Measurements from ENCODE around the gene MAML2.
A peak's percentile ranks its signal among the peaks of the same experiment; 100 is the strongest.

MAML2 gene

DNA sequence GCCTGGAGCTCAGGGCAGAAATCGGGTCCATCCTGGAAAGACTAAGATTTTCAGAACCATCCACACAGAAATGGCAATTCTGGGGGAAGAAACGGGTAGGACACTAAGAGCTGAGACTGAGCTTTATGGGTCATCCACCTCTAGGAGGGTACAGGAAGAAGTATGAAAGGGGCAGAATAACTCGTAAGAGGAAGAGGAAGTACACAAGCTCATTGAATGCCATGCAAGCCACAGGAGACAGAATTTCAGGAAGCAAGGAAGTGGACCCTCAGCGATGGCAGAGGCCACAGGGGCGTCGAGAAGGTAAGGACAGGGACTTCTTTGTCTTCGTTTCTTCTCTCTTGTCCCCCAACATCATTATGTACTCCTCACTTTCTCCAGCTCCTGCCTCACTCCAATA is 169.6 kb downstream of the MAML2 start:
- in situ Hi-C loops (cut with HindIII; ENCODE audit: low sequenced_read_pairs), result no loop called here
- H3K4me3 ChIP-seq (ENCODE audit: low read depth, low read length), result no peak overlapping the region
- no peak for DNase-seq (ENCODE audit: low read depth, low spot score)

DNA sequence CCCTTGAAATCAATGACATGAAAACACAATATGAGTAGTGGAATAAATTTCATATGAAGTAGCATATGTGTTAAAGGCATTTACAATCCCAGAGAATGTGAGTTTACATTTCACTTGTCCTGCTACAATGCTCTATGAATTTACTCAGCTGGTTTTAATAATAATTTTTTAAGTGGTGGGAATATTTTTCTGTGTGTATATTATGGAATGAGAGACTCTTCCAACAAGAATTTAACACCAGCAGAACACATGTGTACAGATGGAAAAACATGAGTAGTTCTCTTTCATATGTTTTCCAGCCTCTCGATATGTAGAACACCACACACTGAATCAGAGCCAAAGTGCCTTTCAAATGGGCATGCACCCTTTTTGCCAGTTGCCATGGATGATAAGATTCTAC is 170.4 kb downstream of the MAML2 start:
- no peak overlapping the region for H3K4me3 ChIP-seq (ENCODE audit: low read depth, low read length)
- no peak for DNase-seq (ENCODE audit: low read depth, low spot score)
- TF ChIP-seq, protein P1, sequence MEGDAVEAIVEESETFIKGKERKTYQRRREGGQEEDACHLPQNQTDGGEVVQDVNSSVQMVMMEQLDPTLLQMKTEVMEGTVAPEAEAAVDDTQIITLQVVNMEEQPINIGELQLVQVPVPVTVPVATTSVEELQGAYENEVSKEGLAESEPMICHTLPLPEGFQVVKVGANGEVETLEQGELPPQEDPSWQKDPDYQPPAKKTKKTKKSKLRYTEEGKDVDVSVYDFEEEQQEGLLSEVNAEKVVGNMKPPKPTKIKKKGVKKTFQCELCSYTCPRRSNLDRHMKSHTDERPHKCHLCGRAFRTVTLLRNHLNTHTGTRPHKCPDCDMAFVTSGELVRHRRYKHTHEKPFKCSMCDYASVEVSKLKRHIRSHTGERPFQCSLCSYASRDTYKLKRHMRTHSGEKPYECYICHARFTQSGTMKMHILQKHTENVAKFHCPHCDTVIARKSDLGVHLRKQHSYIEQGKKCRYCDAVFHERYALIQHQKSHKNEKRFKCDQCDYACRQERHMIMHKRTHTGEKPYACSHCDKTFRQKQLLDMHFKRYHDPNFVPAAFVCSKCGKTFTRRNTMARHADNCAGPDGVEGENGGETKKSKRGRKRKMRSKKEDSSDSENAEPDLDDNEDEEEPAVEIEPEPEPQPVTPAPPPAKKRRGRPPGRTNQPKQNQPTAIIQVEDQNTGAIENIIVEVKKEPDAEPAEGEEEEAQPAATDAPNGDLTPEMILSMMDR (IDR thresholded peaks at IDR 0.05; ENCODE audit: low read depth, low read length), result no peak
- in situ Hi-C loops (cut with HindIII; ENCODE audit: low sequenced_read_pairs), result no loop called here

More for the DNA sequence above, 169.6 kb downstream of the MAML2 start:
- TF ChIP-seq, protein P1 (IDR thresholded peaks at IDR 0.05; ENCODE audit: low read depth, low read length), result no peak

DNA sequence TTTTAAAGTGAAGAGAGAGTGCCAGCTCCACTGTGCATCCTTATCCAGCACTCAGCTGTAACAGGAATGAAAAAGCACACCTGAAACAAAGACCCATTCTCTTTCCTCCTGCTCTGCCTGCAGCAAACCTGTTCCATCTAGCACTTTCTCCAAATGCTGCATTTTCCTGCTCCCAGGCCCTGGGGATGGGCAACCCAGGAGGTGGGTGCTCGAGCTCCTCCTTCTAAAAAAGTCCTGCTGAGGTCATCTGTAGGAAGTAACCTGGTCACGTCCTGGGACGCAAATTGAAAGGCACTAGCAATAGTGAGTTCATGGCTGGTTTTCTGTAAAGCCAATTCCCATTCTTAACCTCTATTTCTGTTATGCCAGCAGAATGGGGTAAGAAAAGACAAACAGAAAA is 173.7 kb downstream of the MAML2 start:
- in situ Hi-C loops (cut with HindIII; ENCODE audit: low sequenced_read_pairs), result no loop called here
- no peak for DNase-seq (ENCODE audit: low read depth, low spot score)
- TF ChIP-seq, protein P1 (IDR thresholded peaks at IDR 0.05; ENCODE audit: low read depth, low read length), result no peak
- no peak overlapping the region for H3K4me3 ChIP-seq (ENCODE audit: low read depth, low read length)

DNA sequence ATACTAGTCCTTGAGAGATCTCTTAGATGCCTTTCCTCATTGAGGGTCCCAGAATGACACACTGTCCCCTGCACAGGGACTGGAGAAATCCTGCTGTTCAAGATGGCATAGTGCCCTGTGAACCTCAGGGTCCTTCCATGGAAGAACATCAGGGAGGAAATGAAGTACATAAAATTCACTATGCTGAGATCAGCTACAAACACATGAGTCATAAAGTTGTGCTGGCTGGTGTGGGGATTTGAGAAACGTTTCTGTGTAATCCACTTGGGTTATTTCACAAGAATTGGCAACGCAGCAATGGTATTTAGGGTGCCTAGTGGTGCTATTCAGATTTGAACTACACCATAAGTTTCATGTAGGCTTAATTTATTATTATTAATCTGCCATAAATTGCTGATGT is 174.4 kb downstream of the MAML2 start:
- TF ChIP-seq, protein P1 (IDR thresholded peaks at IDR 0.05; ENCODE audit: low read depth, low read length), result no peak
- in situ Hi-C loops (cut with HindIII; ENCODE audit: low sequenced_read_pairs), result no loop called here
- DNase-seq (ENCODE audit: low read depth, low spot score), result peak; percentile 86
- no peak overlapping the region for H3K4me3 ChIP-seq (ENCODE audit: low read depth, low read length)

DNA sequence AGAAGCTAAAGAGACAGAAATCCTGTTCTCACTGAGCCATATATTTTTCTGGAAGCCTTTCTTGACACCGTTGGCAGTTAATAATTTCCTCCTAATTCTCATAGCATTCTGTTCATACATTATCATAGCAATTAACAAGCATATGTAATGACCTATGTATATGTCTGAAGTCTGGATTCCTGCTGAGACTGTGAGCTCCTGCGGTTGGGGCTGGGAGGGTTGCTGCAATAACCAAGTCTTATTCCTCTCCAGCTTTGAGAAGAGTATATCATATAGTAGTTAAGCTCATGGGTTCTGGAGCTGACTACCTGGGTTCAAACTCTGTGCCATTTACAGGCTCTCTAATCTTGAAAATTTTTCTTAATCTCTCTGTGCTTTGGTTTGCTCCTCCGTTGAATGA is 175.2 kb downstream of the MAML2 start:
- TF ChIP-seq, protein P1 (IDR thresholded peaks at IDR 0.05; ENCODE audit: low read depth, low read length), result no peak
- H3K4me3 ChIP-seq (ENCODE audit: low read depth, low read length), result no peak overlapping the region
- in situ Hi-C loops (cut with HindIII; ENCODE audit: low sequenced_read_pairs), result no loop called here
- no peak for DNase-seq (ENCODE audit: low read depth, low spot score)

DNA sequence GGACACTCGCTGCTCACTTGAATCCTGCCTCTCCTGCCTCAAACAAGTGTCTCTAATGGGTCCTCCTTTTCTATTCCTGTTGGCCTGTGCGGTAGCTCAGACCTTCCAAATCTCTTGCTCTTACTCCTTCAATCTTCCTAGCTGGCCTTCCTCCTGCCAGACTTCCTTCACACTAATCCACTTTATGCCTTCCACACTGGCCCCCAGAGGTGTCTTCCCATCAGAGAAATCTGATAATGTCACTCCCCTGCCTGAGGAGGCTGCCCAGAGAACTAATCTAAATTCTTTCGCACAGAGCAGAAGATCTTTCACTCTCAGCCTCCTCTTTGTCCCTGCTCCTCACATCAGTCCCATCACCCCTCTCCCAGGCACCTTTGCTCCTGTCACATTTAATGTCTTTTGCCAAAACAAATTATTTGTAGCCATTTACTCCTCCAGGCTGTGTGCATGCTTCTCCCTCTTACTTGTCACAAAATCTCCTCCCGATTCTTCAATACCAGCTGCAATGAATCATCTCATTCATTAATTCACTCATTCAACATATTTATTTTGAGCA is 175.7 kb downstream of the MAML2 start:
- TF ChIP-seq, protein P1 (IDR thresholded peaks at IDR 0.05; ENCODE audit: low read depth, low read length), result no peak
- no peak for DNase-seq (ENCODE audit: low read depth, low spot score)
- no peak overlapping the region for H3K4me3 ChIP-seq (ENCODE audit: low read depth, low read length)
- in situ Hi-C loops (cut with HindIII; ENCODE audit: low sequenced_read_pairs), result no loop called here

Data from astrocyte of the spinal cord (primary cell).